ENCODE results near the gene COQ2. TPM values are rescaled to one million over a fixed set of nuclear protein-coding genes. Genes with fewer than 3 reads are reported as not detected.
"Not testable (repeated sequence)": the region's sequence is repeated elsewhere in the genome, so short reads cannot be mapped to it uniquely, and the experiment has no call there.

Gene COQ2, protein sequence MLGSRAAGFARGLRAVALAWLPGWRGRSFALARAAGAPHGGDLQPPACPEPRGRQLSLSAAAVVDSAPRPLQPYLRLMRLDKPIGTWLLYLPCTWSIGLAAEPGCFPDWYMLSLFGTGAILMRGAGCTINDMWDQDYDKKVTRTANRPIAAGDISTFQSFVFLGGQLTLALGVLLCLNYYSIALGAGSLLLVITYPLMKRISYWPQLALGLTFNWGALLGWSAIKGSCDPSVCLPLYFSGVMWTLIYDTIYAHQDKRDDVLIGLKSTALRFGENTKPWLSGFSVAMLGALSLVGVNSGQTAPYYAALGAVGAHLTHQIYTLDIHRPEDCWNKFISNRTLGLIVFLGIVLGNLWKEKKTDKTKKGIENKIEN
- 10 to 100 TPM; 18.2 to 20.1 TPM for total RNA-seq

DNA sequence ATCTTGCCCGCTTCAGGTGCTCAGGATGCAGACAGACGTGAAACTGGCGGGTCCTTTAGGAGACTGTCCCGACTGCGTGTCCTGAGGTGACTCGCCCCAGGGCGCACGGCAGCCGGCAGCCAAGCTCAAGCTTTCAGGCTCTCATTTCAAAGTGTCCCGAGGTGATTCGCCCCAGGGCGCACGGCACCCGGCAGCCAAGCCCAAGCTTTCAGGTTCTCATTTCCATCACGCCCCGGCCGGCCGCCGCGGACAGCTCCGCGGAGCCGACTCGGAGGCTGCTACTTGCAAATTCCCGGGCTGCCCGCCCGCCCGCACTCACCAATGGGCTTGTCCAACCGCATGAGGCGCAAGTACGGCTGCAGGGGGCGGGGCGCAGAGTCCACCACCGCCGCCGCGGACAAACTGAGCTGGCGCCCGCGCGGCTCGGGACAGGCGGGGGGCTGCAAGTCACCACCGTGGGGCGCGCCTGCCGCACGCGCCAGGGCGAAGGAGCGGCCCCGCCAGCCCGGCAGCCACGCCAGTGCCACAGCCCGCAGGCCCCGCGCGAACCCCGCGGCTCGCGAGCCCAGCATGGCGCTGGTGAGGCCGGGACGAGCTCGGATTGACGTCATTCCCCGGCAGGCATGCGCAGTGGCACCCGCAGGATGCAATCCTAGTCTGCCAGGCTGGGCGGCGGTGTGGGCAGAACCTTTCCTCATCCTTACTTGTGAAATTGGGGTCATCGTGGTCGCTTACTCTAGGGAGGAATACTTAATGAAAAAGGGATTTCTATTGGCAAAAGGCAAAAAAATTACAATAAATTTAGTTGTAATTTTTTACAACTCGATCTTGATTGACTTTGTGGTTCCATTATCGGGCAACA lies at the start of gene COQ2:
Gene COQ2 (minus strand): TSS at position 606 of the 862 bp plus-strand sequence. CDS start 34 bp downstream, at position 572.
- H3K27me3 Mint-ChIP-seq, result no peaks in the 10 kb centered on the region
- peak within 1 kb of the TSS; percentile 91 for H3K4me3 Mint-ChIP-seq
- H3K27ac Mint-ChIP-seq, result peak within 1 kb of the TSS; percentile 96
- peaks cover 29% of the 10 kb centered on the region for H3K4me1 Mint-ChIP-seq
- DNase-seq (peak; percentile 97), ATAC-seq (peak; percentile 92)
- POLR2A ChIA-PET, result interaction anchor here (0.5 to 1.3 kb wide), 10 partner anchors 9 to 1344 kb away, joined by 3 to 7 read pairs (median 4); partner anchors contain the start of genes COPS4, HELQ and MRPS18C
- intact Hi-C loops (cut with DNase I, micrococcal nuclease), result loop anchor here (1.0 to 10.0 kb wide), 16 partner anchors 73 to 912 kb away; partner anchors contain the start of genes HELQ (in 2 of the 2), HNRNPD (in 2 of the 2), COPS4 (in 1 of the 2) and ENOPH1 (in 1 of the 2)
- H3K36me3 Mint-ChIP-seq (ENCODE audit: low read depth), result no peaks in the 10 kb centered on the region
- CTCF ChIA-PET, result interaction anchor here (0.5 to 3.3 kb wide), 23 partner anchors 9 to 1720 kb away, joined by 3 to 18 read pairs (median 4); partner anchors contain the start of gene COPS4
- no peaks in the 10 kb centered on the region for H3K9me3 Mint-ChIP-seq (ENCODE audit: low read depth)

DNA sequence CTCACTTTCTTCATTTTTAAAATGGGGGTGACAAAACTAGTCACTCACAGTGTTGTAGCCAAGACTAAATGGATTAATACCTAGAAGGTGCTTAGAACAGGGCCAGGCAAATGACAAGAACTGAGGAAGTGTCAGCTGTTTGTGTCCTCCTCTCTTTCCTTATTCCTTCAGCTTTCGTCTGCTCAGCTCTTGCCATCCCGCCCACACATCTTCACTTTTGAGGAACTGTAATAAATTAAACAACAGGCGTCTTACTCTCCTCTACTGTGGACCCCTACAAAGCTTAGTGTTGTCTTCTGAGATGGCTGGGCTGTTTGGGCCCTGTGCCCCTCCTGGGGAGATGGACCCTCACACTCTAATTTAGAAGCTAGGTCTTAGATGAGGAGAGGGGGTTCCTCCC lies 47.4 kb upstream of the COQ2 start:
- H3K27me3 Mint-ChIP-seq, result peaks cover 9% of the 10 kb centered on the region
- H3K4me1 Mint-ChIP-seq, result peaks cover 15% of the 10 kb centered on the region
- DNase-seq (no peak), ATAC-seq (no peak)
- intact Hi-C loops (cut with DNase I, micrococcal nuclease), result no loop called here
- H3K36me3 Mint-ChIP-seq (ENCODE audit: low read depth), result peaks cover 4% of the 10 kb centered on the region
- POLR2A ChIA-PET, result no interaction called here
- H3K9me3 Mint-ChIP-seq (ENCODE audit: low read depth), result no peaks in the 10 kb centered on the region
- CTCF ChIA-PET, result interaction anchor here (0.6 to 1.2 kb wide), 2 partner anchors 22 to 23 kb away, joined by 3 read pairs; no protein-coding TSS in a partner anchor
- no peak overlapping the region for H3K4me3 Mint-ChIP-seq
- no peak overlapping the region for H3K27ac Mint-ChIP-seq

DNA sequence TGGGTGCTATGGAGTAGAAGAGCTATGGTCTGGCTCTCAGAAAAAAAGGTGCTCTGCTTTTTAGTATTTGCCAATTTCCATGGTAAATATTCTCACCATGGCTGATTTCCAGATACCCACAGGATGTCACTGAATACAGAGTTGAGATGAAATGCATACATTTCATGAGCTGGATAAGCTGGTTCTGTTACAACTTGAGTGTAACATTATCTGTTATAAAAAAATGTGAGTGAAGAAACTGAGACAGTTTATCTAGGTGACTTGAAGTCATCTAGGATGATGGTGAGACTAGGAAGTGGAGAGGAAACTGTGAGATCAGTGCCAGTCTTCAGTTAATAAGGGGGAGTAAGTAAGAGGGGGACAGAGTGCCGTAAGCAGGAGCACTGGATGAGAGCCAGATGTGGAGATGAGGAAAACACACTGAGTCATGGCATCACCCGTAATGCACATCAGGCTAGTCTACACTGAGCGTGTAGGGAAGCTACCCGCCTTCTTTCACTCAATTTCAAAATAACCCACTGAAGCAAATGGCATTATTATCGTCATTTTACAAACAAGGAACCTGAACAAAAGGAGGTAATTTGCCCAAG lies 45.0 kb upstream of the COQ2 start:
- no peak overlapping the region for H3K27ac Mint-ChIP-seq
- no peaks in the 10 kb centered on the region for H3K9me3 Mint-ChIP-seq (ENCODE audit: low read depth)
- intact Hi-C loops (cut with DNase I, micrococcal nuclease), result no loop called here
- peaks cover 9% of the 10 kb centered on the region for H3K4me1 Mint-ChIP-seq
- ATAC-seq, result no peak
- no peaks in the 10 kb centered on the region for H3K27me3 Mint-ChIP-seq
- DNase-seq, result no peak
- ChIA-PET POLR2A (no interaction called here), CTCF (interaction anchor here (1.0 to 1.2 kb wide), 2 partner anchors 46 to 94 kb away, joined by 3 read pairs; no protein-coding TSS in a partner anchor)
- H3K4me3 Mint-ChIP-seq, result no peak overlapping the region
- H3K36me3 Mint-ChIP-seq (ENCODE audit: low read depth), result peaks cover 7% of the 10 kb centered on the region

DNA sequence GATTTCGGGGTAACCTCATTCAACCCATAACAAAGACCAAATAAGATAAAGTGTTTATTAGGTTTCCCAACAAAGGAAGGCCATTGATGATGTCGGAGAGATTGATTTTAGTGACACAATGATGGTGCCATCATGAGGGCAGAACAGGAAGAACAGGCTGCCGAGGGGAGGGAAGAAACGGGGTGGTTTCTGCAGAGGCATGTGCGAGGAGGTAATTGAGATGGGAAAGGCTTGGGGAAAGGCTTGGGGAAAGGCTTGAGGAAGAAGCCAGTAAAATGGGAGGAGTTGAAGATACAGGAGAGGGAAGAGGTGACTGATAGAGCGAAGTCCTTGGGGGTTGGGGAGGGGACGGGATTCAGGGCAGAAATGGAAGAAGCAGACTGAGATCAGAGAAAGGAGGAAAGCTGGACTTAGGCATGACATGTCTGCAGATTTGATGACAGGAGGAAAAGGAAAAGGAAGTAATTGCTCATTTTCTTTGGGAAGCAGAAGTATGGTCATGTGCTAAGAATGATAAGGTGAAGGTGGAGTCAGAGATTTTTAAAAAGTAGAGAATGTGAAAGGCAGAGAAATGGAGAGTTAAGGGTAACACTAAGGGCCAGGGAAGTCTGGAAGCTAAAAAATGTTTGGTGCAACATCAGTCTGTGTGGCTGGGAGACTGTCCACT lies 44.1 kb upstream of the COQ2 start:
- no peak for DNase-seq
- Mint-ChIP-seq H3K27ac (no peak overlapping the region), H3K36me3 (ENCODE audit: low read depth) (peaks cover 7% of the 10 kb centered on the region), H3K4me1 (peaks cover 1% of the 10 kb centered on the region), H3K27me3 (no peaks in the 10 kb centered on the region), H3K4me3 (no peak overlapping the region), H3K9me3 (ENCODE audit: low read depth) (no peaks in the 10 kb centered on the region)
- CTCF ChIA-PET, result interaction anchor here (1.0 to 1.2 kb wide), 2 partner anchors 45 to 93 kb away, joined by 3 read pairs; no protein-coding TSS in a partner anchor
- ATAC-seq, result no peak
- POLR2A ChIA-PET, result no interaction called here
- intact Hi-C loops (cut with DNase I, micrococcal nuclease), result no loop called here

DNA sequence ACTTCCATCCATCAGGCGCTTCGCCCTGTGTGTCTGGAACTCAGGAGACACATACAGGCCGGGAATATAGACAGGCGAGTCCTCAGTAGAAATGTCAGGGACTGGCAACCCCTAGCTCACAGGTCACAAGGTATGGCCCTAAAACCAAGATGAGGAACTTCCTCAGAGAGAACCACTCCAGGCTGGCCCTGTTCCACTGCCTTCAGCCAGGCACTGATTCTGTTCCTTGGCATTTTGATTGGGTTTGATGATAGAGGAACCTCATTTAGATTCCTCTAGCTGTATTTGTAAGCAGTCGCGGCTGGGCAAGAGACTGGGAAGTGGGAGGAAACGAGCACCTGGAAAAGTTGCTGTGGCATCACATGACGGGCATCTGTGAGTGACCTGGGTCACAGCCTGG lies 41.9 kb upstream of the COQ2 start:
- DNase-seq, result no peak
- intact Hi-C loops (cut with DNase I, micrococcal nuclease), result no loop called here
- CTCF ChIA-PET, result no interaction called here
- Mint-ChIP-seq H3K9me3 (ENCODE audit: low read depth) (no peaks in the 10 kb centered on the region), H3K27ac (no peak overlapping the region), H3K36me3 (ENCODE audit: low read depth) (peaks cover 9% of the 10 kb centered on the region), H3K4me3 (no peak overlapping the region), H3K27me3 (no peaks in the 10 kb centered on the region), H3K4me1 (no peaks in the 10 kb centered on the region)
- POLR2A ChIA-PET, result no interaction called here
- no peak for ATAC-seq

DNA sequence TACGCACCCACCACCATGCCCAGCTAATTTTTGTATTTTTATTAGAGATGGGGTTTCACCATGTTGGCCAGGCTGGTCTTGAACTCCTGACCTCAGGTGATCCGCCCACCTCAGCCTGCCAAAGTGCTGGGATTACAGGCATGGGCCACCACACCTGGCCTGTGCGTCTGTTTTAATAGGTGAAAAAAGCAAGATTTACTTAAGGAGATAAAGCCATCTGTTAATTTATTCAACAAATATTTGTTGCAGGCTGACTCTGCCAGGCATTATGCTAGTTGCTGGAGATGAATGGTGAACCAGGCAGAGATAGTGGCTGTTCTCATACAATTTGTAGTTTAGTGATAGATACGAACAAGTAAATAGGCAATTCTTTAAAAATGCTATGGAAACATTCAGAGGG lies 40.7 kb upstream of the COQ2 start:
- DNase-seq; H3K27me3 Mint-ChIP-seq; POLR2A ChIA-PET; H3K4me3 Mint-ChIP-seq; CTCF ChIA-PET; H3K9me3 Mint-ChIP-seq (ENCODE audit: low read depth); ATAC-seq; H3K27ac Mint-ChIP-seq; H3K4me1 Mint-ChIP-seq; intact Hi-C loops (cut with DNase I, micrococcal nuclease): not testable (repeated sequence)
- H3K36me3 Mint-ChIP-seq (ENCODE audit: low read depth), result peaks cover 11% of the 10 kb centered on the region

DNA sequence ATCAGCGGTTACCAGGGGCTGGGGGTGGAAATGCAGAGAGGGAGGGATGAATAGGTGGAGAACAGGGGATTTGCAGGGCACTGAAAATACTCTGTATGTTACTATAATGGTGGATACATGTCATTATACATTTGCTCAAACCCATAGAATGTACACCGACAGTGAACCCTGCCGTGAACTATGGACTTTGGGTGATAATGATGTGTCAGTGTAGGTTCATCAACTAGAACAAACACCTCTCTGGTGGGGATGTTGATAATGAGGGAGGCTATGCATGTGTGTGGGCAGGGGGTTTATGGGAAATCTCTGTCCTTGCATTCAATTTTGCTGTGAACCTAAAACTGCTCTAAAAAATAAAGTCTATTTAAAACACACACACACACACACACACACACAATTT lies 38.5 kb upstream of the COQ2 start:
- peaks cover 9% of the 10 kb centered on the region for H3K4me1 Mint-ChIP-seq
- peaks cover 17% of the 10 kb centered on the region for H3K36me3 Mint-ChIP-seq (ENCODE audit: low read depth)
- ChIA-PET CTCF (interaction anchor here (1.0 kb wide), 1 partner anchor 10 kb away, joined by 3 read pairs; no protein-coding TSS in a partner anchor), POLR2A (no interaction called here)
- no peak overlapping the region for H3K4me3 Mint-ChIP-seq
- no peaks in the 10 kb centered on the region for H3K27me3 Mint-ChIP-seq
- ATAC-seq, result no peak
- DNase-seq, result no peak
- intact Hi-C loops (cut with DNase I, micrococcal nuclease), result no loop called here
- no peaks in the 10 kb centered on the region for H3K9me3 Mint-ChIP-seq (ENCODE audit: low read depth)
- no peak overlapping the region for H3K27ac Mint-ChIP-seq

DNA sequence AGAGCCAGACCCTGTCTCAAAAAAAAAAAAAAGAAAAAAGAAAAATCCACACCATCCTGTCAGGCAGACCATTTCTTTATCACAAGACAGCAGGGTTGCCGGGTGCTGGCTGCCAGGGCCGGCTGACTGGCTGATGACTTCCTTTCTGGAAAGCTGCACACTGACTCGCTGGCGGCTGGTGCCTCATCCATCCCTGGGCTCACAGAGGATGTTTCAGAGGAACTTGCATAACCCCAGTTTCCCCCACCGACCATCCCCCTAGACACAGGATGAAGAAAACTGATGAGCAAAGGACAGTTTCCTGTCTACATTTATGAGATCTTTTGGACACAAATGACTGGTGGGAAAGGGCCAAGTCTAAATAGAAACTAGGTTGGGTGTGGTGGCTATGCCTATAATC lies 36.0 kb upstream of the COQ2 start:
- ChIA-PET POLR2A (interaction anchor here (0.6 kb wide), 1 partner anchor 18 kb away, joined by 3 read pairs; no protein-coding TSS in a partner anchor), CTCF (no interaction called here)
- no peak overlapping the region for H3K4me3 Mint-ChIP-seq
- no peaks in the 10 kb centered on the region for H3K27me3 Mint-ChIP-seq
- DNase-seq (peak; percentile 63), ATAC-seq (peak; percentile 82)
- H3K4me1 Mint-ChIP-seq, result peaks cover 9% of the 10 kb centered on the region
- peaks cover 25% of the 10 kb centered on the region for H3K36me3 Mint-ChIP-seq (ENCODE audit: low read depth)
- H3K9me3 Mint-ChIP-seq (ENCODE audit: low read depth), result no peaks in the 10 kb centered on the region
- H3K27ac Mint-ChIP-seq, result peak overlapping the region; percentile 12
- intact Hi-C loops (cut with DNase I, micrococcal nuclease), result no loop called here

DNA sequence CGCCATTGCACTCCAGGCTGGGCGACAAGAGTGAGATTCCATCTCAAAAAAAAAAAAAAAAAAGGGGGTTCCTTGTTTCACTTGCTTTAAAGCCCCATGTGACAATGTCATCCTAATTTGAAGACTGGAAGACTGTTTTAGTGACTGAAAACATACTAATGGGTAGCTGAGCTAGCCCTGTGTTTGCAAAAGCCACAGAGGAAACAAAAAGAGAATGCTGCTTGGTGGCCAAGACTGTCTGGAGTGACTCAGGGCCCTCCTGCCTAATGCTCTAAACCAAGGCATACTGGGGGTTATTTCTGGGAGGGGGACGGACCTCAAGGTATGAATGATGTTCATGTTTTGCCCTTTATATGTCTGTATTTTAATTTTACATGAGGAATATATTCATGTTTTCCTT lies 34.1 kb upstream of the COQ2 start:
- intact Hi-C loops (cut with DNase I, micrococcal nuclease), result no loop called here
- Mint-ChIP-seq H3K4me1 (peaks cover 9% of the 10 kb centered on the region), H3K27ac (no peak overlapping the region), H3K27me3 (no peaks in the 10 kb centered on the region), H3K4me3 (no peak overlapping the region), H3K36me3 (ENCODE audit: low read depth) (peaks cover 25% of the 10 kb centered on the region), H3K9me3 (ENCODE audit: low read depth) (no peaks in the 10 kb centered on the region)
- DNase-seq (no peak), ATAC-seq (no peak)
- POLR2A ChIA-PET, result no interaction called here
- CTCF ChIA-PET, result no interaction called here

DNA sequence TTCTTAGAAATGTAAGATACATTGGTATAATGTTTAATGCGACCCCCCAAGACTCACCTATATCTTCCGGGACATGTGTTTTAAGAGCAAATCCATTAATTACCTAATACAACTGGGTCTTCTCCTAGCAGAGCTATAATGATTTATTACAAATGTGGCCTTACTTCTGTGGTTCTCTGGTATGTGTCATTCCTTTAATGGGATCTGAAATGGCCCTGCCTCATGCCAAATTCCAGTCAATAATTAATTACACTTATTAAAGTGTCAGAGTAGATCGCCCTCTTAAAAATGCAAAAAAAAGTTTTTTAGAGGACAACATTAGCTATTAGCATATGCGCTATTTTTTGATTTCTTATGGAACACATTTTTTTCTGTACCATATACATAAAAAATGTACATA lies 33.1 kb upstream of the COQ2 start:
- ATAC-seq, result no peak
- intact Hi-C loops (cut with DNase I, micrococcal nuclease), result no loop called here
- DNase-seq, result no peak
- Mint-ChIP-seq H3K4me1 (peaks cover 9% of the 10 kb centered on the region), H3K27ac (no peak overlapping the region), H3K27me3 (no peaks in the 10 kb centered on the region), H3K4me3 (no peak overlapping the region), H3K9me3 (ENCODE audit: low read depth) (no peaks in the 10 kb centered on the region), H3K36me3 (ENCODE audit: low read depth) (peaks cover 25% of the 10 kb centered on the region)
- ChIA-PET POLR2A (no interaction called here), CTCF (interaction anchor here (0.7 kb wide), 2 partner anchors 37 to 263 kb away, joined by 3 to 4 read pairs; no protein-coding TSS in a partner anchor)
